Effector memory CD4-positive, alpha-beta T cell (primary cell): ENCODE measurements around the gene TSPAN13.

Source experiments
- DNase-seq, 3 donors: peaks; one replicate each; pipeline ENCODE4 v3.0.0-alpha.2; 2020
- H3K27ac ChIP-seq: 2 replicates; pipeline ENCODE4 v1.7.0; 2013; ENCODE audit warnings: mild to moderate bottlenecking, low read length, moderate library complexity; ENCODE audit not compliant: insufficient read depth, poor library complexity, severe bottlenecking
- H3K27me3 ChIP-seq: replicated peaks from 2 replicates; pipeline ENCODE4 v1.7.0; 2013; ENCODE audit warnings: mild to moderate bottlenecking, low read length; ENCODE audit not compliant: insufficient read depth, control insufficient read depth, poor library complexity, severe bottlenecking
- H3K36me3 ChIP-seq: 2 replicates; pipeline ENCODE4 v1.7.0; 2013; ENCODE audit warnings: mild to moderate bottlenecking, low read length, moderate library complexity; ENCODE audit not compliant: control insufficient read depth, insufficient read depth
- H3K4me1 ChIP-seq: 2 replicates; pipeline ENCODE4 v1.7.0; 2013; ENCODE audit warnings: low read length, mild to moderate bottlenecking; ENCODE audit not compliant: control insufficient read depth, insufficient read depth, poor library complexity, severe bottlenecking
- H3K4me3 ChIP-seq: 2 replicates; pipeline ENCODE4 v1.7.0; 2013; ENCODE audit warnings: low read length, low read depth, mild to moderate bottlenecking; ENCODE audit not compliant: insufficient read depth, poor library complexity, severe bottlenecking
- H3K9me3 ChIP-seq: 2 replicates; pipeline ENCODE4 v1.7.0; 2013; ENCODE audit warnings: mild to moderate bottlenecking, low read length, moderate library complexity; ENCODE audit not compliant: control insufficient read depth

Gene TSPAN13

DNA sequence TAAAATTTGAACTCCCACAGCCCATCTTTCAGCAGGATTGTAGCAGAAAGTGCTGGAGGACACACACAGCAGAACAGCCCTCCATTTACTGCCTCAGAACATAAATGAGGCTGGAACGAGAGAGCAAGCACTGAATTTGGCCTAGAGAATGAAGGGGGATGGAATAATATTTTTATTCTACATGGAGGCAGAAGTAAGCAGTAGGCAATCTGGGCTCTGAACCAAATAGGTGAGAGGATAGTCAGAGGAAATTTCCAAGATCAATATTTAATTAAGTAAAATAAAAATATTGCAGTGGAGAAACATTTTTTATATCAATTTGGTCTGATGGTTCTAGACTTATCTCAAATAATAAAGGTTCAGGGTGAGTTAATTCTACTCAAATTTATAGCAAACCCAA is 29.2 kb upstream of the TSPAN13 start:
- H3K36me3 ChIP-seq = no peaks in the 10 kb centered on the region
- DNase-seq = no peak
- no peak overlapping the region for H3K4me3 ChIP-seq
- no peak overlapping the region for H3K27ac ChIP-seq
- no peaks in the 10 kb centered on the region for H3K9me3 ChIP-seq
- H3K4me1 ChIP-seq = no peaks in the 10 kb centered on the region
- H3K27me3 ChIP-seq = no peaks in the 10 kb centered on the region

- Histone ChIP-seq H3K4me1 (no peaks in the 10 kb centered on the region), H3K27ac (no peak overlapping the region), H3K9me3 (no peaks in the 10 kb centered on the region), H3K4me3 (no peak overlapping the region), H3K27me3 (no peaks in the 10 kb centered on the region), H3K36me3 (no peaks in the 10 kb centered on the region)
- no peak for DNase-seq
Measured at GRCh38 chr7:16726189-16726588, 27.4 kb upstream of the TSPAN13 start.

DNA sequence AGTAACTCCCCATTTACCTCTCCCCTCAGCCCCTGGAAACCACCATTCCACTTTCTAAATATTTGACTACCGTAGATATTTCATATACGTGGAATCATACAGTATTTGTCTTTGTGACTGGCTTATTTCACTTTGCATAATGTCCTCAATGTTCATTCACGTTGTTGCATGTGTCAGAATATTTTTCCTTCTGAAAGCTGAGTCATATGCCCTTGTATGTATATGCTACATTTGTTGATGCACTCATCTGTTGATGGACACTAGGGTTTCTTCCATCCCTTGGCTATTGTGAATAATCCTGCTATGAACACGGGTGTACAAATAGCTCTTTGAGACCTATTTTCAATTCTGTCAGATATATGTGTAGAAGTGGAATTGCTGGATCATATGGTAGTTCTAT is 25.8 kb upstream of the TSPAN13 start:
- Histone ChIP-seq H3K9me3 (no peaks in the 10 kb centered on the region), H3K27ac (no peak overlapping the region), H3K4me1 (no peaks in the 10 kb centered on the region), H3K27me3 (no peaks in the 10 kb centered on the region), H3K4me3 (no peak overlapping the region), H3K36me3 (no peaks in the 10 kb centered on the region)
- DNase-seq = no peak

DNA sequence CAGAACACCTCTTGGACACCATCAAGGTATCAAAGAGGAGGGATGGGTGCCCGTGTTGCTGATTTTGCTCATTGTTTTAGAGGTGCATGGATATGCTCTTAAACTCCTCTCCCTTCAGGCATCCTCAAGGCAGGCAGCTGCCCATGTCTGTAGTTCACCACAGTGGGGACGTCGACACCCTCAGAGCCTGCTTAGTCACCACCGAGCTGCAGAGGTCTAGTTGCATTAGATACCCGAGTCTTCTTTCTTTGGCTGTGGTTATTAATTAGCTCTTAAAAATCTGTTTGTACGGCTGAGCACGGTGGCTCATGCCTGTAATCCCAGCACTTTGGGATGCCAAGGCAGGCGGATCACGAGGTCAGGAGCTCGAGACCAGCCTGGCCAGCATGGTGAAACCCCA is 24.7 kb upstream of the TSPAN13 start:
- Histone ChIP-seq H3K27me3 (no peaks in the 10 kb centered on the region), H3K36me3 (no peaks in the 10 kb centered on the region), H3K4me3 (no peak overlapping the region), H3K4me1 (no peaks in the 10 kb centered on the region), H3K27ac (no peak overlapping the region), H3K9me3 (no peaks in the 10 kb centered on the region)
- no peak for DNase-seq

DNA sequence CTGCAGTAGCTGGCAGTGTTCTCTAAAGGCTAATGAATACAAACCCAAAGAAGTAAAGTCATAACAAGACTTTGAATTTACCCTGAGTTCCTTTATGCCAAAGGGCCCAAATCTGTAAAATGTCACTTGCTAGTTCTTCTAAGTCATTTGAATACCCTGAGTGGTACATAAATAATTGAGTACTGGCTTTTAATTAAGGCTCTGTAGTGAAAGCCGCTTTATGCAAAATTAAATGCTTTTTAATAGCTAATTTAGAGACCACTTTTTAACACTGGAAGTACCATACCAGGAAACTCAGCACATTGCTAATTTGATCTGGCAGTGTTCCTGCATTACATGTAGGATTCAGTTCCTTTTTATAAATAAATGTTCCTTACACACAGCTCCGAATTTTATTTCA is 24.0 kb upstream of the TSPAN13 start:
- Histone ChIP-seq H3K36me3 (no peaks in the 10 kb centered on the region), H3K27ac (no peak overlapping the region), H3K9me3 (no peaks in the 10 kb centered on the region), H3K4me3 (no peak overlapping the region), H3K4me1 (no peaks in the 10 kb centered on the region), H3K27me3 (no peaks in the 10 kb centered on the region)
- DNase-seq = no peak

- Histone ChIP-seq H3K4me3 (no peak overlapping the region), H3K27me3 (no peaks in the 10 kb centered on the region), H3K36me3 (no peaks in the 10 kb centered on the region), H3K9me3 (no peaks in the 10 kb centered on the region), H3K4me1 (no peaks in the 10 kb centered on the region), H3K27ac (no peak overlapping the region)
- DNase-seq = no peak
Measured at GRCh38 chr7:16730937-16731336, 22.6 kb upstream of the TSPAN13 start.

- H3K9me3 ChIP-seq = no peaks in the 10 kb centered on the region
- no peak for DNase-seq
- no peaks in the 10 kb centered on the region for H3K36me3 ChIP-seq
- no peak overlapping the region for H3K27ac ChIP-seq
- no peaks in the 10 kb centered on the region for H3K27me3 ChIP-seq
- no peak overlapping the region for H3K4me3 ChIP-seq
- no peaks in the 10 kb centered on the region for H3K4me1 ChIP-seq
Measured at GRCh38 chr7:16732828-16733227, 20.7 kb upstream of the TSPAN13 start.

GRCh38 chr7:16734148-16734726 is 19.3 kb upstream of the TSPAN13 start:
- no peaks in the 10 kb centered on the region for H3K36me3 ChIP-seq
- H3K27ac ChIP-seq = no peak overlapping the region
- H3K4me1 ChIP-seq = no peaks in the 10 kb centered on the region
- DNase-seq = no peak
- H3K9me3 ChIP-seq = no peaks in the 10 kb centered on the region
- H3K27me3 ChIP-seq = no peaks in the 10 kb centered on the region
- H3K4me3 ChIP-seq = no peak overlapping the region

- H3K4me3 ChIP-seq = no peak overlapping the region
- DNase-seq = no peak
- no peaks in the 10 kb centered on the region for H3K27me3 ChIP-seq
- no peaks in the 10 kb centered on the region for H3K4me1 ChIP-seq
- H3K27ac ChIP-seq = no peak overlapping the region
- no peaks in the 10 kb centered on the region for H3K36me3 ChIP-seq
- H3K9me3 ChIP-seq = no peaks in the 10 kb centered on the region
Measured at GRCh38 chr7:16735020-16735419, 18.5 kb upstream of the TSPAN13 start.

GRCh38 chr7:16738011-16738688 is 15.4 kb upstream of the TSPAN13 start:
- Histone ChIP-seq H3K36me3 (no peaks in the 10 kb centered on the region), H3K9me3 (no peaks in the 10 kb centered on the region), H3K4me3 (no peak overlapping the region), H3K27ac (no peak overlapping the region), H3K27me3 (no peaks in the 10 kb centered on the region), H3K4me1 (no peaks in the 10 kb centered on the region)
- DNase-seq = no peak
